GM19023 (cell line): ENCODE data around the gene ULK3.

Source experiments
- ATAC-seq: cut with Tn5 transposase; IDR thresholded peaks from one replicate; pipeline ENCODE4 v1.9.1; 2021; ENCODE audit warnings: mild to moderate bottlenecking, moderate library complexity; ENCODE audit not compliant: unreplicated experiment

ULK3 gene

DNA sequence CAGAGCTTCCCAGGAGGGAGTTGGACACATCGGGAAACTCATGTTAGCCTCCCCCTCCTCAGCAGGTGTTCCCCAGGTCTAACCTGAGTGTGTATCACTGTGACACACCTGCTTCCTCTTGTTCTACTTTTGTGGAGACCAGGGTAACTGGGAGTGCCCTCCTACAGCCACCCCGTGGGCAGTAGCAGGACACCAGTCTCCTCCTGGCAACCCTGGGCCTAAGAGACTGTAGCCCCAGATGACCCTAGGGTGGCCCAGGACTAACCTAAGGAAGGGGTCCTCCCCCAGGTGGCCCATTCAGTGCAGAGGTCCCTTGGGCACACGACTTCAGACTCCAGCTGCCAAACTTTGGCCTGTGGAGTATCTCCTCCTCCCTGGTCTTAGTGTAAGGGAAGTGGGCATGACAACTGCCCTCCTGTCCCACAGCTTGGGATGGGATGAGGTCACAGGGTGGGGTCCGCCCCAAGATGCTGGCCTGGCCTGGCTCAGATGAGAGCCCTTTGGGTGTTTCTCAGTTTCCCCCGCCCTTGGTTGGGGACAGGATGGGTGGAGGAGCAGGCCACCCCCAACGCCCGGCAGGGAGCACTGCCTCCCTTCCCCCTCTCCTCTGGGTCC, 56.3 kb downstream of the ULK3 start:
- no peak for ATAC-seq
